ENCODE measurements around the gene ANO6. TPM values are rescaled to one million over a fixed set of nuclear protein-coding genes. Genes with fewer than 3 reads are reported as not detected.
"Not testable (repeated sequence)": the region's sequence is repeated elsewhere in the genome, so short reads cannot be mapped to it uniquely, and the experiment has no call there.

ANO6 gene
- total and polyA plus RNA-seq, 4 donors, result 8.7 to 102 (median 40.5) TPM

DNA sequence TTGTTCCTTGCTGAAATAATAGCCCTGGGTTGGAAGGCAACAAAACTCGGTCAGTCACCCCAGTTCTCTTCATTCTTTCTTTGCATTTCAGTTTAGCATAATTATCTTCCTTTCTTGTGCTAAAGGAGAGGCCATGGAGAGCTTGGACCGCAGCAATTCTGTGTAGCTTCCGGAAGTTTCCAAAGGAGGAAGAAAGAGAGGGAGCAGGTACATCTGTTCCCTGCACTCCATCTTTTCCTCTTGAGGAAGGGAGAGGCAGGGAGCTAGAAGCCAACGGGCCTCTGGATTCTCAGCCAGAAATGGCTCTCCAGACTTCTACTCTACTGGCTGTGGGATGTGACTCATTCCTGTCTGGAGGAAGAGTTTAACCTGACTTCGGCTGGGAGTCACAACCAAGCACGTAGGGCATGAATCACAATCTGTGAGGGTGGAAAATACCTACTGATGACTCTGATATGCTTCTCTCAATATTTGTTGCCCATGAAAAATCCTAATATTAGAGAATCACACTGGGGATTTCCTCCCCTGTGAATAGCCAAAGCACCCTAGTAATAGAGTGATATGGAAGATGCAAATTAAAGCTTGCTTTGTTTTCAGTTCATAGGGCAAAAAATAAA lies 17.0 kb downstream of the ANO6 start:
- peaks cover 10 to 36% (median 21%) of the 10 kb centered on the region in 5 donors for H3K4me1 ChIP-seq (ENCODE audit: control insufficient read depth in 5 of 5, insufficient read depth in 5 of 5, low read length in 5 of 5)
- DNase-seq, result no peak
- H3K9ac ChIP-seq (ENCODE audit: insufficient read depth in 1 of 2, low read length in 2 of 2), result no peak overlapping the region

GRCh38 chr12:45234139-45234865 lies 18.4 kb downstream of the ANO6 start:
- ATAC-seq (ENCODE audit: insufficient read depth, low FRiP score) (peak; percentile 81), DNase-seq (peak; percentile 56 to 75 (median 64))
- Histone ChIP-seq H3K4me3 (no peak overlapping the region), H3K27ac (ENCODE audit: low read depth in 1 of 2, low read length in 1 of 2) (peak overlapping the region; percentile 56 to 96), H3K9ac (ENCODE audit: insufficient read depth in 1 of 2, low read length in 2 of 2) (no peak overlapping the region), H3K27me3 (ENCODE audit: control insufficient read depth in 3 of 3, insufficient read depth in 3 of 3, low read length in 2 of 3) (no peaks in the 10 kb centered on the region), H3K9me3 (ENCODE audit: control insufficient read depth in 4 of 4, insufficient read depth in 3 of 4, low read length in 3 of 4) (no peaks in the 10 kb centered on the region), H3K4me1 (ENCODE audit: control insufficient read depth in 5 of 5, insufficient read depth in 5 of 5, low read length in 5 of 5) (peaks cover 9 to 32% (median 21%) of the 10 kb centered on the region in 5 donors), H3K36me3 (ENCODE audit: control insufficient read depth in 4 of 4, insufficient read depth in 4 of 4, low read length in 4 of 4) (no peaks in the 10 kb centered on the region)
- 29 to 40% methylated on average over 4 of the region's 4 CpGs for WGBS, 2 donors
- TF ChIP-seq, protein P1, sequence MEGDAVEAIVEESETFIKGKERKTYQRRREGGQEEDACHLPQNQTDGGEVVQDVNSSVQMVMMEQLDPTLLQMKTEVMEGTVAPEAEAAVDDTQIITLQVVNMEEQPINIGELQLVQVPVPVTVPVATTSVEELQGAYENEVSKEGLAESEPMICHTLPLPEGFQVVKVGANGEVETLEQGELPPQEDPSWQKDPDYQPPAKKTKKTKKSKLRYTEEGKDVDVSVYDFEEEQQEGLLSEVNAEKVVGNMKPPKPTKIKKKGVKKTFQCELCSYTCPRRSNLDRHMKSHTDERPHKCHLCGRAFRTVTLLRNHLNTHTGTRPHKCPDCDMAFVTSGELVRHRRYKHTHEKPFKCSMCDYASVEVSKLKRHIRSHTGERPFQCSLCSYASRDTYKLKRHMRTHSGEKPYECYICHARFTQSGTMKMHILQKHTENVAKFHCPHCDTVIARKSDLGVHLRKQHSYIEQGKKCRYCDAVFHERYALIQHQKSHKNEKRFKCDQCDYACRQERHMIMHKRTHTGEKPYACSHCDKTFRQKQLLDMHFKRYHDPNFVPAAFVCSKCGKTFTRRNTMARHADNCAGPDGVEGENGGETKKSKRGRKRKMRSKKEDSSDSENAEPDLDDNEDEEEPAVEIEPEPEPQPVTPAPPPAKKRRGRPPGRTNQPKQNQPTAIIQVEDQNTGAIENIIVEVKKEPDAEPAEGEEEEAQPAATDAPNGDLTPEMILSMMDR (IDR thresholded peaks at IDR 0.05; ENCODE audit: control extremely low read depth, extremely low read depth), result no peak

More for the DNA sequence above, 17.0 kb downstream of the ANO6 start:
- H3K36me3 ChIP-seq (ENCODE audit: control insufficient read depth in 4 of 4, insufficient read depth in 4 of 4, low read length in 4 of 4), result peaks cover 0 to 3% (median 0%) of the 10 kb centered on the region in 4 donors
- no peak overlapping the region for H3K4me3 ChIP-seq
- peak; percentile 71 for ATAC-seq (ENCODE audit: insufficient read depth, low FRiP score)
- 50 to 74% methylated on average over 6 of the region's 6 CpGs for WGBS, 2 donors
- peak overlapping the region; percentile 86 to 93 for H3K27ac ChIP-seq (ENCODE audit: low read depth in 1 of 2, low read length in 1 of 2)
- H3K27me3 ChIP-seq (ENCODE audit: control insufficient read depth in 3 of 3, insufficient read depth in 3 of 3, low read length in 2 of 3), result no peaks in the 10 kb centered on the region
- H3K9me3 ChIP-seq (ENCODE audit: control insufficient read depth in 4 of 4, insufficient read depth in 3 of 4, low read length in 3 of 4), result no peaks in the 10 kb centered on the region
- TF ChIP-seq, protein P1 (IDR thresholded peaks at IDR 0.05; ENCODE audit: control extremely low read depth, extremely low read depth), result no peak

DNA sequence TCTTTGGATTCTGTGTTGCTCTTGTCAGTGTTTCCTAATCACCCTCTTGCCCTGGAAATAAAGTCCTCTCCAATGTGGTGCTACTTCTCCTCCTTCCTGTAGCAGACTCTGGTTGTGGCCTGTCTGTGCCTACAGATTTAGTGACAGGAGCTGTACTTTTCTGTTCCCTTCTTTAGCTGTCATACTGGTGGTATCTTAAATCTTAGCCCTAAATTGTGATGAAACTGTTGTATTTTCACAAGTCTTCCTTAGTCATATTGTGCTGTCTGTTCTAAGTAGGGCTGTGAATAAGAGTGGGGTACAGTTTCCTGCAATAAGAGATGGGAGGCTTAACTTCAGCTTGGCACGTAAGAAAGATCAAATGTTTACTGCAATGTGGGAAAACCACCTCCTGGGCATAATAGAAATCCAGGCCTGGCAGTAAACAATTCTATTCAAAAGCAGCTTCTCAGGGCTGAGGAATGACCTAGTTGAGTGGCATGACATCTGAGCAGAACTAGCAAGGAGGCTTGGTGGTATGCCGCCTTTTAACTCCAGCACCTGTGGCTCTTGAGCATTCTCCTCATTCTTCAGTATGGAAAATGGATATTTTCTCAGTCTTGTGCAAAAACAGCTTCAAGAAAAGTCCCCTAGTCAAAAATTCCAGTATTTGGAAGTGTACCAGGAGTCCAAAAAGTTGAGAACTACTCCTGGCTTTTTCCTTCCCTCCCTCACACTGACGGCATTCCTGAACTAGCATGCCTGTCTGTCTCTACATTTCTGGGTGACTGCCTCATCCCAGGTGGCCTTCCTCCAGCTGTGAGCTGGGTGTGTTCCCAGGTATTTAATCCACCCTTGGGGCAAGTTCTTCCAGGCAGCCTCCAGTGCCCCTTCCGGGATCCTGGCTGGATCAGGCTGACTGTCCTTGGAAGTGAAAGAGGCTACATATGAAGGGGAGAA lies 19.5 kb downstream of the ANO6 start:
- Histone ChIP-seq H3K9ac (ENCODE audit: insufficient read depth in 1 of 2, low read length in 2 of 2) (peak overlapping the region in 1 of 2 donors; percentile 14), H3K27me3 (ENCODE audit: control insufficient read depth in 3 of 3, insufficient read depth in 3 of 3, low read length in 2 of 3) (no peaks in the 10 kb centered on the region), H3K9me3 (ENCODE audit: control insufficient read depth in 4 of 4, insufficient read depth in 3 of 4, low read length in 3 of 4) (no peaks in the 10 kb centered on the region), H3K4me1 (ENCODE audit: control insufficient read depth in 5 of 5, insufficient read depth in 5 of 5, low read length in 5 of 5) (peaks cover 9 to 32% (median 21%) of the 10 kb centered on the region in 5 donors), H3K36me3 (ENCODE audit: control insufficient read depth in 4 of 4, insufficient read depth in 4 of 4, low read length in 4 of 4) (no peaks in the 10 kb centered on the region), H3K27ac (ENCODE audit: low read depth in 1 of 2, low read length in 1 of 2) (peak overlapping the region; percentile 91 to 96), H3K4me3 (no peak overlapping the region)
- peak in 2 of 3 donors; percentile 31 to 64 for DNase-seq
- WGBS, 2 donors, result 49 to 66% methylated on average over 4 of the region's 4 CpGs
- TF ChIP-seq, protein P1 (IDR thresholded peaks at IDR 0.05; ENCODE audit: control extremely low read depth, extremely low read depth), result no peak
- ATAC-seq (ENCODE audit: insufficient read depth, low FRiP score), result no peak

GRCh38 chr12:45236383-45236782 lies 20.5 kb downstream of the ANO6 start:
- H3K36me3 ChIP-seq (ENCODE audit: control insufficient read depth in 4 of 4, insufficient read depth in 4 of 4, low read length in 4 of 4); H3K4me3 ChIP-seq; H3K9ac ChIP-seq (ENCODE audit: insufficient read depth in 1 of 2, low read length in 2 of 2); DNase-seq; H3K9me3 ChIP-seq (ENCODE audit: control insufficient read depth in 4 of 4, insufficient read depth in 3 of 4, low read length in 3 of 4); ATAC-seq (ENCODE audit: insufficient read depth, low FRiP score); H3K27ac ChIP-seq (ENCODE audit: low read depth in 1 of 2, low read length in 1 of 2); H3K27me3 ChIP-seq (ENCODE audit: control insufficient read depth in 3 of 3, insufficient read depth in 3 of 3, low read length in 2 of 3): not testable (repeated sequence)
- H3K4me1 ChIP-seq (ENCODE audit: control insufficient read depth in 5 of 5, insufficient read depth in 5 of 5, low read length in 5 of 5), result peaks cover 9 to 30% (median 21%) of the 10 kb centered on the region in 5 donors
- WGBS, 2 donors, result 45 to 75% methylated on average over 2 of the region's 2 CpGs
